ENCODE measurements around the gene CCL2.

The CCL2 gene

GRCh38 chr17:34242587-34243363 lies 12.3 kb upstream of the CCL2 start:
- no peak for DNase-seq

GRCh38 chr17:34243364-34244320 lies 11.4 kb upstream of the CCL2 start:
- no peak for DNase-seq

- DNase-seq: no peak
Observed at GRCh38 chr17:34245351-34245905, 9.7 kb upstream of the CCL2 start.

- no peak for DNase-seq
Observed at GRCh38 chr17:34246446-34246845, 8.6 kb upstream of the CCL2 start.

GRCh38 chr17:34246881-34247280 lies 8.2 kb upstream of the CCL2 start:
- no peak for DNase-seq

GRCh38 chr17:34248511-34249024 lies 6.5 kb upstream of the CCL2 start:
- no peak for DNase-seq

- DNase-seq: no peak
Observed at GRCh38 chr17:34249061-34249460, 6.0 kb upstream of the CCL2 start.

- no peak for DNase-seq
Observed at GRCh38 chr17:34249478-34249877, 5.6 kb upstream of the CCL2 start.

- DNase-seq: no peak
Observed at GRCh38 chr17:34251186-34251585, 3.9 kb upstream of the CCL2 start.

- DNase-seq: no peak
Observed at GRCh38 chr17:34252095-34252443, 3.0 kb upstream of the CCL2 start.

GRCh38 chr17:34252444-34253138 lies 2.5 kb upstream of the CCL2 start:
- no peak for DNase-seq

GRCh38 chr17:34253139-34253525 lies 2.0 kb upstream of the CCL2 start:
- DNase-seq: no peak

- no peak for DNase-seq
Observed at GRCh38 chr17:34254146-34254545, 939 bp upstream of the CCL2 start.

GRCh38 chr17:34255381-34255732 lies 272 bp downstream of the CCL2 start:
- no peak for DNase-seq

GRCh38 chr17:34255841-34256240 lies 756 bp downstream of the CCL2 start:
- no peak for DNase-seq

- DNase-seq: no peak
Observed at GRCh38 chr17:34257299-34257985, 2.4 kb downstream of the CCL2 start.

GRCh38 chr17:34257986-34258326 lies 2.9 kb downstream of the CCL2 start:
- DNase-seq: no peak

- no peak for DNase-seq
Observed at GRCh38 chr17:34259146-34259545, 4.1 kb downstream of the CCL2 start.

GRCh38 chr17:34260861-34261260 lies 5.8 kb downstream of the CCL2 start:
- no peak for DNase-seq

GRCh38 chr17:34261568-34262337 lies 6.7 kb downstream of the CCL2 start:
- no peak for DNase-seq

GRCh38 chr17:34265711-34266110 lies 10.6 kb downstream of the CCL2 start:
- DNase-seq: no peak

GRCh38 chr17:34269969-34270368 lies 14.9 kb downstream of the CCL2 start, which contains the start of gene CCL7:
Gene CCL7, plus strand, starts transcription at chr17:34270221. Its CDS starts 70 bp downstream, at chr17:34270291.
- DNase-seq: no peak
